Measurements from ENCODE around the gene FAM163B.

FAM163B gene

GRCh38 chr9:133595910-133596309 lies 13.3 kb downstream of the FAM163B start:
- DNase-seq: no peak

DNA sequence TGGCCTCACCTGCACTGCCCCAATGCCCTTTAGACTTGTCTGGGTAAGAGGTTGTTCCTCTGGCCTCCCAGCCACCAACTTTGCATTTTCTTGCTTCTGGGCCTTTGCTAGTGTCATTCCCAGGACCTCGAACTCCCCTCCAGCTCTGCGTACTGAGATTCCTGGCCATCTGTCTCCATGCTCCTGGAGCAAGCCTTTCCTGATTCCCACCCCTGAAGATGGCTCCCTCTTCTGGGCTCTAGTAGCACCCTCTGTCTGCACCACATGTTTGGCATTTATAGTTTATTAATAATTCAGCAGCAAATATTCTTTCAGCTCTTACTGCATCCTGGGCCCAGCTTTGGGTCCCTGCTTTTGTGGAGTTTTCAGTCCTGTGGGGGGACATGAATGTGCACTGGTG lies 14.9 kb downstream of the FAM163B start:
- DNase-seq: no peak

- DNase-seq: no peak
Measured at GRCh38 chr9:133593587-133594253, 15.5 kb downstream of the FAM163B start.

- peak; percentile 6 for DNase-seq
Measured at GRCh38 chr9:133592731-133593409, 16.3 kb downstream of the FAM163B start.

GRCh38 chr9:133591985-133592384 lies 17.2 kb downstream of the FAM163B start:
- no peak for DNase-seq

- DNase-seq: no peak
Measured at GRCh38 chr9:133591116-133591910, 17.9 kb downstream of the FAM163B start.

DNA sequence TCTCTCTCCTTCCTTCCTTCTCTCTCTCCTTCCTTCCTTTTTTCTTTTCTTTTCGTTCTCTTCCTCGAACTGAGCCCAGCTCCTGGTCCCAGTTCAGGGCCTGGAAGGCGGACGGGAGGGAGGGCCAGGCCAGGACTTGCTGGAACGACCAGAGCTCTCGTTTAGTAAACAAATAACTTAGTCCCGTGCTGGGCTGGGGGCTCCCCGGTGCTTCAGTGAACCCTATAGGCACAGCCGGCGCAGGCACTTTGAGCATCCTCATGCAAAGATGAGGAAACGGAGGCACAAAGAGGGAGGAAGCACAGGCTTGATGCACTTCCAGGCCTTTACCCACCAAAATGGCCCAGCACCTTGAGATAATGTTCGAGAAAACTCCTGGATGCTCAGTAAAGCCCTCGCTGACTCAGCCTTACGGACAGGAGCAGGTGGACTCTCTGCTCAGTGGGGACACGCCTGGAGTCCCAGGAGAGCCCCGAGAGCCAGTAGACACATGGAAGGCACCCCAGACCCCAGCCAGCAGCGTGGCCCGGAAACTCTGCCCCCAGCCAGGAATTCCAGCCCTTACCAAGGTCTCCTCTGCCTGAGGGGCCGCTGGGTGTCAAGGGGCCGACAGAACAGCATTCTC lies 18.8 kb downstream of the FAM163B start:
- DNase-seq: no peak

DNA sequence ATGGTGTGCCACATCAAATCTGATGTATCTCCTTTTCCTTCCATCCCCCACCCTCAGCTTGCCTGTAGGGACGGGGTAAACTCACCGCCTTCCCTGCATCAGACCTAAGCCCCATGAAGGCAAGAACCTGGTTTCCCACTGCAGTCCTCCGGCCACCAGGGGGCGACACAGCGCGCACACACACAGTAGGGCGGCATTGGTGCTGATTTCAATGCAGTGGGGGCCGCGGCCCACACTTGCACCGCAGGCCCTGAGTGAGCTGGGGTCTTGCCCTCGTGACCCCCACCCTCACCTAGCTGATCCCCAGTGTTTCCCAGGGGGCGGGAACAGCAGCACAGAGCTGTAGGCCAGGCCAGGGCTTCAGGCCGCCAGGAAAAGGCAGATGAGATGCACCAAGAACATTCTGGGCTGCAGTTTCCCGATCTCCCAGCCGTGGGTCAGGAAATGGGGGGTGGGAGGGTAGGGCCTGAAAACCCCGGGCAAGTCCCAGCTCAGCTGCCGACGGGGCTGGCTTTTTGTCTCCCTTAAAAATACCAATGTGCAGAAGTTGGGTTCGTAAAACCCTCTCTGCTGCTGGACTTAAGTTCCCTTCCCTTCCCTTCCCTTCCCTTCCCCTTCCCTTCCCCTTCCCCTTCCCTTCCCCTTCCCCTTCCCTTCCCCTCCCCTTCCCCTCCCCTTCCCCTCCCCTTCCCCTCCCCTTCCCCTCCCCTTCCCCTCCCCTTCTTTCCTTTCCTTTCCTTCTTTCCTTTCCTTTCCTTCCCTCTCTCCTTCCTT lies 19.5 kb downstream of the FAM163B start:
- DNase-seq: peak; percentile 34

DNA sequence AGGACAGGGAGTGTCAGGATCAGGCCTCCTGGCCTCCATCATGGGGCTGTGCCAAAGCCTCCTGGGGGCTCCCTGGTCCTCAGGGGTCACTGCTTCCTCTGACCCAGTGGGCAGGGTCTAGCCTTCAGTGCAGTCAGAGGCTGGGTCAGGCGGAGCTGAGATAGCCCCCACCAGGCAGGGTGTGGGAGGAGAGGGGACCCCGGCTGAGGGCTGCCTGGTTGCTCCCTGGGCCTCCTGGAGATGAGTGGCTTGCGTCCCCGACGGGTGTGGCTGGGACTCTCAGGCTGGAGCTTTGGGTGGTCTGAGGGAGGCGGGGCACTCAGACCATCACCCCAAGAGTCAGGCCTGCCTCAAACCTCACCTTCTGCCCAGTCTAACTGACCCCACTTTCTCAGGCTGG lies 21.7 kb downstream of the FAM163B start:
- DNase-seq: no peak

DNA sequence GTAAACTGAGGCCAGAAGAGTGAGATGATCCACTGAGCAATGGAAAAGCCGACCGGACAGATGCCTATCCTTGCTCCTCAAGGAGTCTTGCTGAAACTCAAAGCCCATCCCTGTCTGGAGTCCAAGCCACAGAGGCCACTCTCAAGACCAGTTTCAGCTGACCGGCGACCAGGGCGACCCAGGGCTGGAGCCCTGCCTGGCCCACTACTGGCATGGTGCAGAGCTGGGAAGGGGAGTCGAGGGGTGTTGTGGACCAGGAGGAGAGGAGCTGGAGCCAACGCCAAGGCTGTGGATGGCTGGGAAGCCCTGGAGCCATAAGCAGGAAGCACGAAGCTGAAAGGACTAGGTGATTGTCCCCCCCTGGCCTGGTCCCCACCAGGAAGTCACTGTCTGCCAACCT lies 22.1 kb downstream of the FAM163B start:
- DNase-seq: no peak

- no peak for DNase-seq
Measured at GRCh38 chr9:133585481-133586351, 23.5 kb downstream of the FAM163B start.

DNA sequence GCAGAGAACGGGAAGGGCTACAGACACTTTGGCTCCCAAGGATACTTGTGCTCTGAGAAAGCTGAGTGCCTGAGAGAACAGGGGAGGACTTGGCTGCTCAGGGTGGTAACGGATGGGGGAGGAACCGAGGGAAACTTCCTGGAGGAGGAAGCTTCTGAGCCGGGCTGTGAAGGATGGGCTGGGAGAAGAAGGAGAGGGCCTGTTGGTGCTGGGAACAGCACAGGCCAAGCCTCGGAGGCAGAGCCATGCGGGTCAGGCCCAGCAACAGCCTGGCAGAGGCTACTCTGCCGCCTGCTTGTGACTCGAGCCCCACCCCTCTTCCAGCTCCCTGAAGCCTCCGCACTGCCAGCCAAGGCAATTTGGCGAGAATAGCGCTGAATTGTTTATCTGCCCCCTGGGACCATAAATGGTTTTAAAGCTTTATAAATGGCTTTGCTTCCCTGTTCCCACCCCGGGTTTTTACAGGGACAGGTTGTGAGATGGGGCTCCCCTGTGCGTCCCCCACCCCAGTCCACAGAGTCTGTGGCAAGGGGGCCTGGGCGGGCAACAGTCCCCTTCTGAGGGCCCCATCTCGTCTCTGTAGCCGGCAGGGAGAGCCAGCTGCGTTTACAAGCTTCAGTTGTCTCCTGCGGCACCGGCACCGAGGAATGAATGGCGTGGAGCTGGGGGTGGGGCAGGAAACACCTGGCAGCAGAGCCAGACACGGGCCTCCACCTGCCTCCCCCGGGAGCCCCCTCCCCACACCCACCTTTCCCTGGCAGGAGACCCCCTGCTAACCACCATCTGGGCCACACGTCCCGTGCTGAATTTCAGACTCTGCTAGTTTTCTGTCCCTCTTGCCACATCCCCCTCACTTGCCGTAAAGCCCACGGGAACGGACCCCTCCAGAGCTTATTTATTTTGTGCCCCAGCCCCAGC lies 24.4 kb downstream of the FAM163B start:
- DNase-seq: no peak

DNA sequence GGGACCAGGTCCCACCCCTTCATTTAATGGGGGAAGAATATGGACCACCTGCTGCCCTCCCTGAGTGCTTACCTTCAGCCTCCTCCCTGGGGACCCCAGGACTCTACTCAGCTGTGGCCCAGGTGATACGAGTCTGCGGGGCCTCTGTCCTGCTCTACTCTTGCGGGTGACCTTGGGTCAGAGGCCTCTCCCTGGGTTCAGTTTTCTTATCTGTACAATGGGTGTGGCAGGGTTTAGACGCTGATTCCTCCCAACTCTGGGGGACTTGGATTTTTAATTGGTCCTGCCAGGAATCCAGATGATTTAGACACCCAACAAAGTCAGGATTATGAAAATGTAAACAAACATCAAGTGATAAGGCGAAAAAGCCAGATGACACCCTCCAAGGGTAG lies 25.0 kb downstream of the FAM163B start:
- no peak for DNase-seq

DNA sequence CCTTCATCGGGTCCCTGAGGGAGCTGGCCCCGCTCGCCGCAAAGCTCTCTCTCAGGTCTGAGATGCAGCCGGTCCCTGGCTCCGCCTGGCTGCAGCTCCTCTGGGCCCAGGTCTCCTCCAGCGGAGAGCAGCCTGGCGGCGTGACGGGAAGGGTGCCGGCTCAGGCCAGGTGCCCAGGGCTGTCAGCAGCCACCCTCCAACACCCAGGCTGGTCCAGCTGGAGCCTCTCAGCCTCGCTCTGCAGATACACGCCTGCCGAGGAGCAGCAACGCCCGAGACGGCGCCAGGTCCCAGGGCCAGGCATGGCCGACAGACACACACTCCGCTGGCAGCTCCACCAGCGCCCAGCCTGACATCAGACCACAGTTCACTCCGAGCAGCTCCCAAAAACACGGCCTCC lies 25.6 kb downstream of the FAM163B start:
- no peak for DNase-seq

DNA sequence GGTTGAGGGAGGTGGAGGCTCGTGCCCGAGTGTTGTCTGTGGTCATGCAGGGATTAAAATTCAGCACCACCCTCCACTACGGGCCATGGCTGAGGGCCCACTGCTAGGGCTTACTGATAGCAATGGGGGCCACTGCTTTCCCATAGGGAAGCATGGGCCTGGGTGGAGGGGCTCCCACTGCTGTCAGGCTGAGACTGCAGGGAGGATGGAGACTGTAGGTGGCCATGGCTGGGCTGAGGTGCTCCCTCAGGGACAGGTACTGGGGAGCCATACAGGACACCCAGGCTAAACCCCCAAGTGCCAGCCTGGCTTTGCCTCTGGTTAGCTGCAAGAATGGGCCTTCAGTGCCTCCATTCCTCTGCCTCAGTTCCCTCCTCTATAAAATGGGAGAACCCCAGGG lies 26.1 kb downstream of the FAM163B start:
- no peak for DNase-seq

DNA sequence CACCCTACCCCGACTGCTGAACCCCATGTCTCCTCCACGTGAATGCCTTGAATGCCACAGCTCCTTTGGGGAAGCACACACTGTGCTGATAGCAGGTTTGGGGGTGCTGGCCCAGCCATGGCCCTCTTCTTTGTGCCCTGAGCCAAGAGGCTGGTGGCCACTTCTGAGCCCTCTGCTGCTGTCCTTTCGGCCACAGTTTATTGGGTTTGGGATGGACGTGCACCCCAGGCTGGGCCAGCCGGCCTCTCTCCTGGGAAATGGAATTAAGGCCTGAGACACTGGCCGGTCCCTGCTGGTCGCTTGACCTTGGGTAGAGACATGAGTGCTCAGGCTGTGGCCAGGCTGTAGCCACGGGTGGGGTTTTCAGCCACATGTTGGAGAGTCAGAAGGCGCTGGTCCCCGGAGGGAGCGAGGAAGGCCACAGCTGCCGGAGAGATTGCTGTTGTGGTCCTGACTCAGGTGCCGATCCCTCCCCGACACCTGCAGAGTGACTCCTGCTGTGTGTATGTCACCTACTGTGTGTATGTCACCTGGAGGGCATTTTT lies 26.6 kb downstream of the FAM163B start:
- no peak for DNase-seq

DNA sequence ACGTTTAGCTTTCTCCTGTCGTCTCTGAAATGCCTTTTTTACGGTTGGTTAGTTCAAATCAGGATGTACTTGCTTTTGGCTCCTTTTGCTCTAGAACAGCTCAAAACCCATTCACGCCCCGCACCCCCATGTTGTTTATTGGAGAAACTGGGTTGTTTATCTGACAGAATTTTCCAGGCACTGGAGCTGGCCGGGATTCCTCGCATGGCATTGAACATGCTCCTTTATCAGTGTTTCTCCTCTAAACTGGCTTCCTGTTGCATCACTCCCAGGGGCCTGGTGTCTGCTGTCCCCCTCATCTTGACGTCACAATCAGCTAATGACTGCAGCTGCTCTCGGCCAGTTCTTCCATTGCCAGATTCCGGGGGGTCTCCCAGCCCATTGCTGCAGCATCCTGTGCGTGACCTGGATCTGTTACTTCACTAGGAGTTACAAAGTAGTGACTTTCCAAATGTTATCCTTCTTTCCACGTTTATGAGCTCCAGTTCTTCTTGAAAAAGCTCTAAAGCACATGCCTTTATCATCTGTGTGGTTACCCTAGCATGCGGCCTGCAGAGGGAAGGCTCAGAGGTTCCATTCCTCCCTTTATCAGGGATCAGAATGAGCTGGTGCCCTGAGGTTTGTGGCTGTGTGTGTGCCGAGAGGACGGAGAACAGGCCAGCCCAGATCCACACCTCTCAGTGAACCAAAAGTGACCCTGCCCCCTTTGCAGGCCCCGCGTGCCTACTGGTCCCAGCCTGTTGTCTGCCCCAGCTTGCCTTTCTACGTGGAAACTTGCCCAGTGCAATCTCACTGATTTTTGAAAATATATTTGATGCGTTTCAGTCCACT lies 27.5 kb downstream of the FAM163B start:
- DNase-seq: no peak

GRCh38 chr9:133581011-133581410 lies 28.2 kb downstream of the FAM163B start:
- DNase-seq: no peak

- DNase-seq: no peak
Measured at GRCh38 chr9:133580419-133580738, 28.8 kb downstream of the FAM163B start.

All from activated naive CD4-positive, alpha-beta T cell treated with Interleukin-2 at 50 U/mL for 16 hours (primary cell).